CD4-positive, alpha-beta T cell (primary cell): Measurements from ENCODE around the gene GSAP. TPM values are rescaled to one million over a fixed set of nuclear protein-coding genes. Genes with fewer than 3 reads are reported as not detected.
"Not testable (repeated sequence)": the region's sequence is repeated elsewhere in the genome, so short reads cannot be mapped to it uniquely, and the experiment has no call there.

Experiments used
- ATAC-seq: fragments of 200-7000 bp; cut with Tn5 transposase; one replicate; pipeline ENCODE4 v1.10.0; 2022; ENCODE audit warnings: mild to moderate bottlenecking; ENCODE audit not compliant: poor library complexity
- CTCF ChIA-PET: fragments of 350-600 bp; sonication (Branson Sonifier 250); formaldehyde crosslinking; loops from one replicate; lab custom pipeline; 2021; ENCODE audit warnings: antibody characterized with exemption, inconsistent platforms; lab: Charles Lee
- POLR2A ChIA-PET: fragments of 350-600 bp; sonication (Branson Sonifier 250); formaldehyde crosslinking; loops from one replicate; lab custom pipeline; 2021; ENCODE audit warnings: antibody characterized with exemption, inconsistent platforms; lab: Charles Lee
- DNase-seq, 14 experiments: peaks; one replicate each; pipeline ENCODE4 v3.0.0-alpha.2; 2013 to 2020; ENCODE audit warnings: mixed read lengths in 2 of 14
- H3K27ac ChIP-seq, 2 donors: one replicate each; pipeline versions ENCODE4 v1.5.1 to v1.7.0; 2013; ENCODE audit warnings: low read length in 2 of 2, low read depth in 1 of 2, mild to moderate bottlenecking in 1 of 2
- H3K27me3 ChIP-seq, 2 experiments: 1 replicate in 1 of 2; 2 replicates in 1 of 2; pipeline versions ENCODE4 v1.6.1 to v1.7.0; 2013; ENCODE audit warnings: low read length in 2 of 2, control low read depth in 1 of 2, mild to moderate bottlenecking in 1 of 2, moderate library complexity in 1 of 2; ENCODE audit not compliant: insufficient read depth in 2 of 2, control insufficient read depth in 1 of 2
- H3K36me3 ChIP-seq: one replicate; pipeline ENCODE4 v1.6.1; 2013; ENCODE audit warnings: low read length, control low read depth; ENCODE audit not compliant: insufficient read depth
- H3K4me1 ChIP-seq: one replicate; pipeline ENCODE4 v1.6.1; 2013; ENCODE audit warnings: low read length, control low read depth; ENCODE audit not compliant: insufficient read depth
- H3K4me3 ChIP-seq: one replicate; pipeline ENCODE4 v1.5.1; 2013; ENCODE audit warnings: mild to moderate bottlenecking, low read length, moderate library complexity
- H3K9me3 ChIP-seq, 2 experiments: 1 replicate in 1 of 2; 2 replicates in 1 of 2; pipeline versions ENCODE4 v1.6.1 to v1.7.0; 2013; ENCODE audit warnings: low read length in 2 of 2, mild to moderate bottlenecking in 2 of 2, control low read depth in 1 of 2, moderate library complexity in 1 of 2; ENCODE audit not compliant: control insufficient read depth in 1 of 2, insufficient read depth in 1 of 2
- H3K27ac Mint-ChIP-seq: one replicate; pipeline ENCODE4 v1.8.0; 2020; ENCODE audit warnings: mixed read lengths
- H3K27me3 Mint-ChIP-seq: one replicate; pipeline ENCODE4 v1.8.0; 2021; ENCODE audit warnings: mixed read lengths
- H3K36me3 Mint-ChIP-seq: one replicate; pipeline ENCODE4 v1.8.0; 2021; ENCODE audit warnings: low read depth, mixed read lengths
- H3K4me1 Mint-ChIP-seq: one replicate; pipeline ENCODE4 v1.8.0; 2021; ENCODE audit warnings: low read depth, mixed read lengths
- H3K4me3 Mint-ChIP-seq: one replicate; pipeline ENCODE4 v1.8.0; 2020; ENCODE audit warnings: mild to moderate bottlenecking, mixed read lengths
- H3K9me3 Mint-ChIP-seq: one replicate; pipeline ENCODE4 v1.8.0; 2020; ENCODE audit warnings: mixed read lengths
- CTCF ChIP-seq: fragments of 200-600 bp; IDR thresholded peaks from one replicate; pipeline ENCODE4 v1.8.0; 2022; ENCODE audit warnings: antibody characterized with exemption, mild to moderate bottlenecking
- intact Hi-C, 2 experiments: fragments of 100-400 bp; cut with DNase I in 1 of 2; cut with micrococcal nuclease in 1 of 2; formaldehyde crosslinking; loops; one replicate each; pipeline versions ENCODE4 v1.15.1 to v1.9.0; 2023 to 2025; cut with DNase I, micrococcal nuclease
- total RNA-seq, 174 experiments: library from RNA in 2 of 174; stranded (reverse) in 2 of 174; gene quantifications; one replicate each; pipeline ENCODE4 v1.2.3 and lab custom pipeline; 2021 to 2026

Gene GSAP
- total RNA-seq, 2 experiments from 2014 or later = 19.1 to 19.5 TPM

- no peaks in the 10 kb centered on the region for H3K27me3 Mint-ChIP-seq
- H3K9me3 Mint-ChIP-seq = no peaks in the 10 kb centered on the region
- ChIA-PET POLR2A (no interaction called here), CTCF (no interaction called here)
- H3K4me3 Mint-ChIP-seq = no peak overlapping the region
- H3K27me3 ChIP-seq = no peaks in the 10 kb centered on the region
- H3K4me1 Mint-ChIP-seq = no peaks in the 10 kb centered on the region
- H3K27ac ChIP-seq = no peak overlapping the region
- DNase-seq = no peak
- peaks cover 0 to 4% of the 10 kb centered on the region in 2 experiments for H3K9me3 ChIP-seq
- H3K36me3 Mint-ChIP-seq = peaks cover 27% of the 10 kb centered on the region
- H3K4me3 ChIP-seq = no peak overlapping the region
- TF ChIP-seq CTCF = no peak
- no peak for ATAC-seq
- intact Hi-C loops = no loop called here
- no peaks in the 10 kb centered on the region for H3K4me1 ChIP-seq
- no peak overlapping the region for H3K27ac Mint-ChIP-seq
- no peaks in the 10 kb centered on the region for H3K36me3 ChIP-seq
These were observed 134.2 kb downstream of the GSAP start for GRCh38 chr7:77281780-77282478.

GRCh38 chr7:77276120-77276519, 140.0 kb downstream of the GSAP start:
- intact Hi-C loops = no loop called here
- H3K9me3 Mint-ChIP-seq = no peaks in the 10 kb centered on the region
- Histone ChIP-seq H3K27ac (no peak overlapping the region), H3K9me3 (no peaks in the 10 kb centered on the region), H3K27me3 (no peaks in the 10 kb centered on the region), H3K4me3 (no peak overlapping the region), H3K4me1 (no peaks in the 10 kb centered on the region), H3K36me3 (peaks cover 4% of the 10 kb centered on the region)
- ATAC-seq = no peak
- no peaks in the 10 kb centered on the region for H3K27me3 Mint-ChIP-seq
- TF ChIP-seq CTCF = no peak
- peaks cover 13% of the 10 kb centered on the region for H3K4me1 Mint-ChIP-seq
- H3K36me3 Mint-ChIP-seq = peaks cover 15% of the 10 kb centered on the region
- POLR2A ChIA-PET = no interaction called here
- no peak overlapping the region for H3K27ac Mint-ChIP-seq
- no peak overlapping the region for H3K4me3 Mint-ChIP-seq
- CTCF ChIA-PET = interaction anchor here (0.7 kb wide), 1 partner anchor 860 kb away, joined by 4 read pairs; no protein-coding TSS in a partner anchor
- no peak for DNase-seq

- CTCF ChIA-PET, H3K4me1 ChIP-seq, H3K4me3 Mint-ChIP-seq, intact Hi-C loops, H3K9me3 Mint-ChIP-seq, H3K27me3 Mint-ChIP-seq, H3K4me3 ChIP-seq, DNase-seq, H3K36me3 ChIP-seq, H3K9me3 ChIP-seq, H3K27ac ChIP-seq, POLR2A ChIA-PET, ATAC-seq, H3K27me3 ChIP-seq, H3K27ac Mint-ChIP-seq: not testable (repeated sequence)
- Mint-ChIP-seq H3K4me1 (peaks cover 13% of the 10 kb centered on the region), H3K36me3 (peaks cover 15% of the 10 kb centered on the region)
These were observed 140.5 kb downstream of the GSAP start for GRCh38 chr7:77275663-77276062.

GRCh38 chr7:77271766-77272165, 144.4 kb downstream of the GSAP start:
- CTCF ChIA-PET = no interaction called here
- intact Hi-C loops = no loop called here
- H3K9me3 ChIP-seq = no peaks in the 10 kb centered on the region
- Mint-ChIP-seq H3K9me3 (no peaks in the 10 kb centered on the region), H3K4me3 (no peak overlapping the region), H3K27me3 (no peaks in the 10 kb centered on the region), H3K36me3 (peaks cover 8% of the 10 kb centered on the region), H3K4me1 (peaks cover 13% of the 10 kb centered on the region), H3K27ac (no peak overlapping the region)
- POLR2A ChIA-PET = no interaction called here
- ATAC-seq (no peak), DNase-seq (no peak)
- no peak overlapping the region for H3K4me3 ChIP-seq
- no peaks in the 10 kb centered on the region for H3K4me1 ChIP-seq
- no peaks in the 10 kb centered on the region for H3K27me3 ChIP-seq
- peaks cover 4% of the 10 kb centered on the region for H3K36me3 ChIP-seq
- no peak overlapping the region for H3K27ac ChIP-seq
- TF ChIP-seq CTCF = no peak
